ENCODE measurements around the gene NDUFS8. TPM values are rescaled to one million over a fixed set of nuclear protein-coding genes. Genes with fewer than 3 reads are reported as not detected.

The NDUFS8 gene
- total and polyA plus RNA-seq, 2 of the 13 experiments (the other 11 are each of a cell fraction or from before 2014, with no cell fraction given), result 96.7 to 158 TPM

- TF ChIP-seq HMGXB3 (CRISPR knock-in tag; IDR thresholded peaks at IDR 0.05; ENCODE audit: borderline replicate concordance) (no peak), CENPBD1 (CRISPR knock-in tag; IDR thresholded peaks at IDR 0.05; ENCODE audit: borderline replicate concordance, low read depth) (no peak), DR1 (CRISPR knock-in tag; IDR thresholded peaks at IDR 0.05) (no peak), ZNF850 (CRISPR knock-in tag; conservative IDR thresholded peaks at IDR 0.05) (0 out of 2 replicates have a peak, but pooled peaks have one; percentile 30), HES4 (CRISPR knock-in tag; IDR thresholded peaks at IDR 0.05; ENCODE audit: borderline replicate concordance) (0 out of 2 replicates have a peak, but pooled peaks have one; percentile 29), ZBTB38 (CRISPR knock-in tag; IDR thresholded peaks at IDR 0.05) (peak; percentile 100), HOXA3 (CRISPR knock-in tag; IDR thresholded peaks at IDR 0.05) (peak; percentile 23; the same call in 1 of the 2 replicates), ERF (CRISPR knock-in tag; IDR thresholded peaks at IDR 0.05) (no peak), TRIM24 (CRISPR knock-in tag; IDR thresholded peaks at IDR 0.05) (no peak), SUZ12 (IDR thresholded peaks at IDR 0.05; ENCODE audit: low read depth, low read length) (no peak), HNF4G (IDR thresholded peaks at IDR 0.05; ENCODE audit: borderline replicate concordance, low read depth, low read length) (no peak), HNF4G (CRISPR knock-in tag; IDR thresholded peaks at IDR 0.05; ENCODE audit: borderline replicate concordance, low read depth) (no peak), ZBTB49 (CRISPR knock-in tag; IDR thresholded peaks at IDR 0.05; ENCODE audit: borderline replicate concordance) (no peak), TOPORS (CRISPR knock-in tag; IDR thresholded peaks at IDR 0.05) (0 out of 2 replicates have a peak, but pooled peaks have one; percentile 2), ZFP91 (CRISPR knock-in tag; IDR thresholded peaks at IDR 0.05; ENCODE audit: borderline replicate concordance) (peak; percentile 16; the same call in 1 of the 2 replicates), HDAC1 (CRISPR knock-in tag; IDR thresholded peaks at IDR 0.05) (peak; percentile 53; the same call in 1 of the 2 replicates), GATA4 (IDR thresholded peaks at IDR 0.05; ENCODE audit: borderline replicate concordance, low read depth) (no peak), ZNF329 (CRISPR knock-in tag; IDR thresholded peaks at IDR 0.05; ENCODE audit: low read depth) (no peak), ZNF607 (CRISPR knock-in tag; IDR thresholded peaks at IDR 0.05; ENCODE audit: borderline replicate concordance) (no peak)
Observed at GRCh38 chr11:68002938-68003845, 27.3 kb upstream of the NDUFS8 start (continued).
